Measurements from ENCODE around the gene JTB. TPM values are rescaled to one million over a fixed set of nuclear protein-coding genes. Genes with fewer than 3 reads are reported as not detected.
A peak's percentile ranks its signal among the peaks of the same experiment; 100 is the strongest.

JTB gene
- total and polyA plus RNA-seq, 9 of the 15 experiments (the other 6 are each of a cell fraction or from before 2014, with no cell fraction given), result 24.7 to 308 (median 151) TPM

DNA sequence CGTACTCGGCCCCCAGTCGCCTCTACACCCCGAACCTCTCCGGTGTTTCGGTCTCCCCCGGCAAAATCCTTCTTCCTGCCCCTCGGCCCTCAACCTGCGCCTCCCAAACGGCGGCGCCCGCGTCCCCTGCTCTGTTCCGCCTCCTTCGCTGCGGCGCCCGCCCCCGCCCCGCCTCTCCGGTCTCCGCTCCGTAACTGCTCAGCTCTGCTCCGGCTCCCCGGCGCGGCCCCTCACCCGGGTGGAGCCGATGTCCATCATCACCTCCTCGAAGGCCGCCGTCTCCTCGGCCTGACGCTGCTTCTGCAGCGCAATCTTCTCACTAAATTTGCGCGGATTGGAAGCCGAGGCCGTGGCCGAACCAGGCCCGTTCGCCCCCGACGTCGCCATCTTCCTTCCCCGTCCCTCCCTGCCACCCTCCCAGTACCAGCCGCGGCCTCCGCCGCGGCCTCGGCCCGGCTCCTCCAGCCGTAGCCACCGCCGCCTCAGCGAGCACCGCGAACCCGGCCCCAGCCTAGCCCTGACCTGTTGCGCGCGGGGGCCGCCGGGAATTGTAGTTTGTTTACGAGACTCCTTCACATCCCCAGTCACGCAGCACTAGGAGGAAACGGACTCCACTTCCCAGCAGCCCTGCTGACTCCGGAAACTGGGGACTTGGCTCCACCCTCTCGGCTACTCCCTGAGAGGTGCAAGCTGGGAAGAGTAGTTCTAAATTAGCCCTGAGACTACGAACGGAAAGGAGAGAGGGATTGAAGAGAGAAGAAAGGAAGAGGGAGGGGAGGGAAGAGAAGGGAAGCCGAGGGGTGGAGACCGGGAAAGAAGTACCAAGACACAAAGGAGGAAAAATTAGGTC lies 19.1 kb downstream of the JTB start, which contains the start of gene CRTC2 (continued):
- 0 out of 2 replicates have a peak, but pooled peaks have one; percentile 8 for TF ChIP-seq MAFF (IDR thresholded peaks at IDR 0.05; ENCODE audit: low read length)
- no peak for TF ChIP-seq ZNF133 (CRISPR knock-in tag; IDR thresholded peaks at IDR 0.05)
- peak; percentile 80 for TF ChIP-seq FIP1L1 (IDR thresholded peaks at IDR 0.05; ENCODE audit: low read depth, low read length, poor library complexity, severe bottlenecking)
- no peak for TF ChIP-seq U2AF2 (optimal IDR thresholded peaks at IDR 0.05; ENCODE audit: low read depth, low read length)
- no peak for TF ChIP-seq POLR3A (IDR thresholded peaks at IDR 0.05; ENCODE audit: borderline replicate concordance, extremely low read depth, insufficient read depth, insufficient read length)
- TF ChIP-seq TCF3 (CRISPR knock-in tag; IDR thresholded peaks at IDR 0.05), result no peak
- no peak for TF ChIP-seq IRF1 (CRISPR knock-in tag; IDR thresholded peaks at IDR 0.05; ENCODE audit: borderline replicate concordance)
- TF ChIP-seq RHOXF2B (CRISPR knock-in tag; conservative IDR thresholded peaks at IDR 0.05), result no peak
- TF ChIP-seq ZSCAN29 (IDR thresholded peaks at IDR 0.05), result no peak
- TF ChIP-seq, protein P1, sequence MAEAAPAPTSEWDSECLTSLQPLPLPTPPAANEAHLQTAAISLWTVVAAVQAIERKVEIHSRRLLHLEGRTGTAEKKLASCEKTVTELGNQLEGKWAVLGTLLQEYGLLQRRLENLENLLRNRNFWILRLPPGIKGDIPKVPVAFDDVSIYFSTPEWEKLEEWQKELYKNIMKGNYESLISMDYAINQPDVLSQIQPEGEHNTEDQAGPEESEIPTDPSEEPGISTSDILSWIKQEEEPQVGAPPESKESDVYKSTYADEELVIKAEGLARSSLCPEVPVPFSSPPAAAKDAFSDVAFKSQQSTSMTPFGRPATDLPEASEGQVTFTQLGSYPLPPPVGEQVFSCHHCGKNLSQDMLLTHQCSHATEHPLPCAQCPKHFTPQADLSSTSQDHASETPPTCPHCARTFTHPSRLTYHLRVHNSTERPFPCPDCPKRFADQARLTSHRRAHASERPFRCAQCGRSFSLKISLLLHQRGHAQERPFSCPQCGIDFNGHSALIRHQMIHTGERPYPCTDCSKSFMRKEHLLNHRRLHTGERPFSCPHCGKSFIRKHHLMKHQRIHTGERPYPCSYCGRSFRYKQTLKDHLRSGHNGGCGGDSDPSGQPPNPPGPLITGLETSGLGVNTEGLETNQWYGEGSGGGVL (CRISPR knock-in tag; IDR thresholded peaks at IDR 0.05), result no peak
- no peak for TF ChIP-seq CBX5 (IDR thresholded peaks at IDR 0.05; ENCODE audit: borderline replicate concordance, low read depth)
- TF ChIP-seq TGIF2 (CRISPR knock-in tag; IDR thresholded peaks at IDR 0.05), result no peak
- peak; percentile 83 for TF ChIP-seq MEIS2 (IDR thresholded peaks at IDR 0.05; ENCODE audit: partially characterized antibody)
- TF ChIP-seq ZC3H4 (CRISPR knock-in tag; IDR thresholded peaks at IDR 0.05; ENCODE audit: borderline replicate concordance), result no peak
- no peak for TF ChIP-seq ZNF699 (CRISPR knock-in tag; IDR thresholded peaks at IDR 0.05; ENCODE audit: insufficient replicate concordance)
- no peak for TF ChIP-seq ZNF23 (CRISPR knock-in tag; IDR thresholded peaks at IDR 0.05)
- no peak for TF ChIP-seq PML (IDR thresholded peaks at IDR 0.05; ENCODE audit: low read length)
- TF ChIP-seq CLOCK (CRISPR knock-in tag; IDR thresholded peaks at IDR 0.05; ENCODE audit: borderline replicate concordance), result no peak
- TF ChIP-seq MCM3 (IDR thresholded peaks at IDR 0.05), result no peak
- TF ChIP-seq RBFOX2 (IDR thresholded peaks at IDR 0.05; ENCODE audit: low read depth, low read length), result peak; percentile 86
- TF ChIP-seq, protein P2, sequence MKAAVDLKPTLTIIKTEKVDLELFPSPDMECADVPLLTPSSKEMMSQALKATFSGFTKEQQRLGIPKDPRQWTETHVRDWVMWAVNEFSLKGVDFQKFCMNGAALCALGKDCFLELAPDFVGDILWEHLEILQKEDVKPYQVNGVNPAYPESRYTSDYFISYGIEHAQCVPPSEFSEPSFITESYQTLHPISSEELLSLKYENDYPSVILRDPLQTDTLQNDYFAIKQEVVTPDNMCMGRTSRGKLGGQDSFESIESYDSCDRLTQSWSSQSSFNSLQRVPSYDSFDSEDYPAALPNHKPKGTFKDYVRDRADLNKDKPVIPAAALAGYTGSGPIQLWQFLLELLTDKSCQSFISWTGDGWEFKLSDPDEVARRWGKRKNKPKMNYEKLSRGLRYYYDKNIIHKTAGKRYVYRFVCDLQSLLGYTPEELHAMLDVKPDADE (conservative IDR thresholded peaks at IDR 0.05; ENCODE audit: control insufficient read depth, low read depth, low read length), result peak; percentile 100
